ENCODE measurements around the gene ZFHX2.

ZFHX2 gene

DNA sequence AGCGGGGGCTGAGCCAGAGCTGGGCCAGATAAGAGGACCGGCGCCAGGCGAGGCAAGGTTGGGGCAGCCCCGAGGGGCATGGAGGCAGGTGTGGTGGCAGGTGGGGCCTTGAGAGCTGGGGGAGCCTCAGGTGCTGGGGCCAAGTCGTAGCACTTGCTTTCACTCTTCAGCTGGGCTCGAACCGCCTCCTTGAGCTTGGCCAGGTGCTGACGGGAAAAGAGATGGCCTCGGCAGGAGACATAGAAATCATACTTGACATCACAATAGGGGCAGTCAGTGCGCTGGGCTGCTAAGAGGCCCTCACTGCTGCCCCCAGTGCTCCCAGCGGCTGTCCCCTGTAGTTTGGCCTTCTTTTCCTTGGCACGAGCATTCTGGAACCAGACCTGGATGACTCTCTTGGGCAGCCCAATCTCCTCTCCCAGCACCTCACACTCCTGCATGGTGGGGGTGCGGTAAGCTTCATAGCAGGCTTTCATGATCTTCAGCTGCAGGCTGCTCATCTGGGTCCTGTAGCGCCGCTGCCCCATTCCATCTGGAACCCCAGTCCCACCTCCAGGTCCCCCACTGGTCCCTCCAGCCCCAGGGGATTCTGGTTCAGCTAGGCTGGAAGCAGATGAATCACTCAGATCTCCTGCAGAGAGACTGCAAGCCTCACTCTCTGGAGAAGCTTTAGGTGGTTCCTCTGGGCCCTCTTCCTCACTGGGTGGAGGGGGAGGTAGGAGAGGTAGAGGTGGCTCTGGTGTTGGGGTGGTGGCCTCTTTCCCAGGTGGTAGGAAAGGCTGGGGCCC, 28.1 kb downstream of the ZFHX2 start:
- DNase-seq = no peak

- no peak for DNase-seq
These were observed 28.8 kb downstream of the ZFHX2 start for GRCh38 chr14:23522643-23523198.

GRCh38 chr14:23521785-23522640, 29.6 kb downstream of the ZFHX2 start:
- peak in 1 of 56 donors; percentile 39 for DNase-seq

DNA sequence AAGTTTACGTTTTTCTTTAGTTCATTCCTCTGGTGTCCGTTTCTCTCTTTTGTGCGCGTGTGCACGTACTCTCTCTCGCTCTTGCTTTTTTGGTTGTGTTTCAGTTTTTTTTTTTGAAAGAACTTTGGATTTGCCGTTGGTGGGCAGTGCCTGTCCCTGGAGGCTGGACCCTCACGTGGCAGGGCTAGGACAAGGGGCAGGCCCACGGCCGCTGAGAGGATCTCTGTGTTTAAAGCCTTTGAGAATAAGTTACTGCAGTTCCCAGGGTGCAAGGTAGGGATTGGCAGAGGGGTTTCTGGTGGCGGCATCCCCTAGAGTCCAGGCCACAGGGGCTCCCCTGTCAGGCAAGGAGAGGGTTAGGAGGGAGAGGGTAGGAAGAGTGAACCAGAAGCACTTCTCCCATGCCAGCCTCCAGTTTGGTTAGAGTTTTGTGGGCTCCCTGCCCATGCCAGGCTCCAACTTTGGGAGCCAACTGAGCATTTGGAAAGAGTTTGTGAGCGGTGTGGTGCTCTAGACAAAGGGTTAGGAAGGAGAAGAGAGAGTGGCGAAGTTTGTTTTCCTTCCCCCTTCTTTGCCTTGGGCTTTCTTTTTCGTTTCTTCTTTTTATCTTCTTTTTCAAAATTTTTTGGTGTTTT, 30.5 kb downstream of the ZFHX2 start:
- peak in 8 of 56 donors; percentile 22 to 63 (median 48) for DNase-seq

DNA sequence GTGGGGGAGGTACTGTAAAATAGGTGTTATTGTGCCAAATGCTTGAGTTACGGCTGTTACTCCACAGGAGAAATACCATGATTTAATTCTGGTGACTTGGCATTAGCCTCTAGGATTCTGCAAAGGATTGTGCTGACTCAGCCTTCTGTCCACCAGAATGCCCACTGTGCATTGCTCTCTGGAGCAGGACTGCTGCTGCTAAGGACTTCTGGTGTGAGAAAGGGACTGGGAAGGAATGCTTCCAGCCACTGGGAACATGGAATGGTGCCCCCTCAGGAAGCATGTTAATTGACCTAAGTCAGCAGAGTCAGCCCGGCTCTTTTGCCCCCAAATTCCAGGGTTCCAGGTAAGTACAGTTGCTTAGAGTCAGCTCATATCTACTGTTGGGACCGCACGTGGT, 32.9 kb downstream of the ZFHX2 start:
- DNase-seq = no peak

DNA sequence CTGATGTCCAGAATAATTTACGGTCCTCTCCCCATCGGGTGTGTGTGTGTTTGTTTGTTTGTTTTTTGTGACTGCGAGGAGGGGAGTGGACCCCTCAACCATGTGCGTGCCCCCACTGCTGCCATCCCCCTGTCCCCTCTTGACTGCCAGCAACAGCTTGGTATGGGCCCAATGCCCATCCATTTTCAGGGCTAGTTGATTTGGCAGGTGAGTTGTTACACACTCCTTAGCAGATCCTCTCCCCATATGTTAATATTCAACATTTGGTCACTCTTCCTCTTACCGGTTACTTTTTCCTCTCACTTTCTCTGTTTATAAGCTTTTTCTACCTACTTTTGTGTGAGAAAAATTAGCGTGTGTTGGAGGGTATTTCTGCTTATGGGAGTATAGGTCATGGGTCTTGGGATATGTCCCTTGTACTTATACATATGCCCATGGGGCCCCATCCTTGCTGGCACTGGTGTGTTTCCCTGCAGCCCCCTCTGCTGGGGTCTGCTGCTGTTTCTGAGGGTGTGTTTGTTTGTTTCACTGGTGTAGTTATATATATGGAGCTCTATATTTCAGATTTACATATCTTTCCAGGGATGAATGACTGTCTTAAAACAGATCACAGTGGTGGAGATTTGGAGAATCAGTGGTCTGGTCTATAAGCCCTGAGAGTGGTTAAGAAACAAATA, 33.8 kb downstream of the ZFHX2 start:
- DNase-seq = no peak

DNA sequence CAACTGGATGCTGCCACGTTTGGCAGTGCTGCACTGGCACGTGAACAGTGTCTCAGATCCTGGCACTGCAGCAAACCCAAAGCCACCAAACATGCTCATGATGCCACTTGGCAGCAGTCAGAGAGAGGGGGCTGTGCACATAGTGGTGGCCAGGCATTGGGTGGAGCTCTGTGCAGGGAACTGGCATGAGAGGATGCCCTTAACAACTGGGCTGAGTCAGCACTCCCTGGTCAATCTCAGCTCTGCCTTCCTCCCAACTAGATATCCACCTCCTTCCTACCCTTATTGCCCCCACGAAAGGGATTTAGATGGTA, 37.0 kb downstream of the ZFHX2 start:
- DNase-seq = peak in 37 of 56 donors; percentile 25 to 79 (median 57)

- DNase-seq = peak in 30 of 56 donors; percentile 36 to 81 (median 62)
These were observed 37.5 kb downstream of the ZFHX2 start for GRCh38 chr14:23513818-23514643.

DNA sequence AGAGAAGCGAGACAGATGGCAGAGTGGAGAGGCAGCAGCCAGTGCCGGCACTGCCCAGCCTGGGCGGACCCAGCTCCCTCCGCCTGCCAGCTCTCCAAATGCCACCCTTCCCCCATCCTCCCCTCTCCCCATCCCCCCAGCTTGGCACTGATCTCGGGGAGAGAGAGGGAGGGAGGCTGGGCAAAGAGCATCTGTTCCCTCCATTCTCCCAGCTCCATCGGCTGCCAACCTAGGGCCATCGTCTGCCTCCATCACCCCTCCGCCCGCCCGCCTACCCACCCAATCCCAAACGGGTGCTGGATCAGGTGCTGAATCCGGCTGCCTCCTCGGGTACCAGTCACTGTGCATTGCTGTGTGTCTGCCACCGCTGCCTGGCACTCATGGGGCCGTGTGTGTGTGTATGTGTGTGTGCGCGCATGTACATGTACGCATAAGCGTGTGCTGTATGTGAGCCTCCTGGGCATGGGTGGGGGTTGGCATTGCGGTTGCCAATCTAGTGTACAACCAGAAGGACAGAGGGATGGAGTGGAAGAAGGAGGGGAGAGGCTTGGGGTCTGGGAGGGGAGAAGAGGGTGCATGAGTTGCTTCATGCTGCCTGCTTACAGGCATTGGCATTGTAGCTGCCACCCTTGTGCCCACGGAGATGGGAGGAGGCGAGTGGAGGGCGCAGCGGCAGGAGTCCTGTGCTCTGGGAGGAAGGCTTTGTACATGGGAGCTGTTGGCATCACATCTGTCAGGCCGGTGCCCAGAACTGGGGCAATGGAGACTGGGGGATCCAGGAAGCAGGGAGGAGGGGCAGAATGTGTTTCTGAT, 38.4 kb downstream of the ZFHX2 start:
- peak in 55 of 56 donors; percentile 58 to 95 (median 89) for DNase-seq

DNA sequence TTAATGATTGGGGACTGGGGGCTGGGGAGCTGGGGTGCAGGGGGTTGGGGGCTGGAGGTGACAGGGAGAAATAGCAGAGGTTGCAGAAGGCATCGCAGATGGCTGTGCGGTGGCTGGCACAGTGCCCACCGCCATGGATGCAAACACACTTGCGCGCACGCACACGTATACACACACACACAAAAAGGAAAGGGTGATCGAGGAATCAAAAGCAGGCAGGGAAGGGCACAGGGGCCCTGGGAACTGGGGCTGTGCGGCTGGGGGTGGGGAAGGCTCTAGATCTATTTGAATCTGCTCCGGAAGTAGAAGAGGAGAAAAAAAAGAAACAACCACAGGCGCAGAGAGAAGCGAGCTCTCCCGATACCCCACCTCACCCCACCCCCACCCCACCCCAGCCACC, 39.4 kb downstream of the ZFHX2 start:
- DNase-seq = peak in 29 of 56 donors; percentile 10 to 66 (median 43)

GRCh38 chr14:23494223-23494622, 57.3 kb downstream of the ZFHX2 start:
- no peak for DNase-seq

GRCh38 chr14:23492618-23493272, 58.8 kb downstream of the ZFHX2 start:
- DNase-seq = no peak

- peak in 36 of 56 donors; percentile 5 to 60 (median 22) for DNase-seq
These were observed 64.3 kb downstream of the ZFHX2 start for GRCh38 chr14:23487216-23487615.

GRCh38 chr14:23486036-23486435, 65.5 kb downstream of the ZFHX2 start:
- DNase-seq = no peak

DNA sequence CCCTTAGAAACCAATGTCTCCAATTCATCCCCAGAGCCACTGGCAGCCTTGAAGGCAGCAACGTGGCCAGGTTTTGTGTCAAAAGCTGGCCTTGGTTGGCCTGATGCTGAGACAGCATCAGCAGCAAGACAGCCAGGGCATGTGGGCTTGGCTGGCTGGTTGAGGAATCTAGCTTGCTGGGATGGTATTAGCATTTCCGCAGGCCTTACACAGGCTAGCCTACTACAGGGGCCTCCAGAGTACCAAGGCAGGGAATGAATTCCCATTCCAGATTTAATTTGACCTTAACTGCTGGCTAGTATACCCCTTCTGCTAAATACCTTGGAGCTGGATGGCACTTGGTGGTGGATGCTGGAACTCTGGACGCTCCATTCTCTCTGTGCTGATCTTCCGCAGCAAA, 66.2 kb downstream of the ZFHX2 start:
- no peak for DNase-seq

GRCh38 chr14:23483236-23483854, 68.2 kb downstream of the ZFHX2 start:
- DNase-seq = peak in 54 of 56 donors; percentile 13 to 91 (median 68)

- DNase-seq = no peak
These were observed 68.8 kb downstream of the ZFHX2 start for GRCh38 chr14:23482823-23483148.

Data from nucleus accumbens (tissue), 56 donors.